Posterior cingulate gyrus (tissue), 11 donors: ENCODE measurements around the gene SDHAF2.
A peak's percentile ranks its signal among the peaks of the same experiment; 100 is the strongest.
"Not testable (repeated sequence)": the region's sequence is repeated elsewhere in the genome, so short reads cannot be mapped to it uniquely, and the experiment has no call there.

Experiments
- DNase-seq, 10 donors: peaks; one replicate each; pipeline versions ENCODE4 v3.0.0 to v3.0.0-alpha.2; 2020 to 2021; ENCODE audit warnings: mixed read lengths in 3 of 10
- intact Hi-C: fragments of 100-400 bp; cut with DNase I; formaldehyde crosslinking; loops from one replicate; pipeline ENCODE4 v1.15.1; 2023

SDHAF2 gene

GRCh38 chr11:61473370-61474012, 43.6 kb downstream of the SDHAF2 start:
- intact Hi-C loops, result no loop called here
- DNase-seq, result peak in 2 of 10 donors; percentile 25 to 55

- no peak for DNase-seq
These were observed 44.2 kb downstream of the SDHAF2 start for GRCh38 chr11:61474013-61474643.

DNA sequence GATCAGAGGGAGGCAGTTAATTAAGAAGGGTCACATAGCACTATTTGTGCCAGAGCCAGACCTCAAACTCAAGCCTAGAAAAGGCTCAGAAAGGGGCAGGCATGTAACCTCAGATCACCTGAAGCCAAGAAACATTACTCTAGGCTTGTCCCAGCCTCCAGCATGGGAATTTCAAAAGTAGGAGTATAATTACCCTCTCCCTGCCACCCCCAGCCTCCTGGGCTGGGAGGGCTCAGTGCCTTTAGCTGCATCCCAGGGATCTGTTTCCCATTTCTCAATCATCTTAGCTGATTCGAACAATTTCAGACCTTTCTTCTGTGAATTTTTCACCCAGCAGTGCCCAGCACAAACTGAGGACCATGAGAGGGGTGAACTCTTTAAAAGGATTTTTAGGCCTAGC, 45.5 kb downstream of the SDHAF2 start:
- no peak for DNase-seq
- intact Hi-C loops, result loop anchor here (5.0 kb wide), 1 partner anchor 162 kb away; no protein-coding TSS in a partner anchor

More at GRCh38 chr11:61474013-61474643, 44.2 kb downstream of the SDHAF2 start:
- intact Hi-C loops, result no loop called here

- DNase-seq, result no peak
These were observed 46.4 kb downstream of the SDHAF2 start for GRCh38 chr11:61476371-61476770.

DNA sequence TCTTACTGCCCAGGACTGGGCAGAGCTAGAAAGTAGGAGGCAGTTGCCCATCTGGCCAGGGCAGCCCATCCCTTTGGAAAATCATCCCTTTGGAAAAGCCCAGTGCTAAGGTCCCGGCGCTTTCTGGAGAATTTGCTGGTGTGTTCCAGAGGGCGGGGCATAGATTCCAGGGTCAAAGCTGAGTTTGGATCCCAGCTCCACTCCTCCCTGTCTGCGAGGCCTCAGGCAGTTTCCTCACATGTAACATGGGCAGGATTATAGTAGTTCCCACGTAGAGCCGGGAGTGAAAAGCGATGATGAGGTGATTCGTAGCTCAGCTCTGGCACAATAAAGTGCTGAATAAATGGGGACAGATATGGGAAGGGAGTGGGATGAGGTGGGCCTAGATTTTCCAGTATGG, 47.2 kb downstream of the SDHAF2 start:
- intact Hi-C loops, result loop anchor here (5.0 kb wide), 1 partner anchor 160 kb away; no protein-coding TSS in a partner anchor
- DNase-seq, result no peak

More at GRCh38 chr11:61476371-61476770, 46.4 kb downstream of the SDHAF2 start:
- intact Hi-C loops, result loop anchor here (5.0 kb wide), 1 partner anchor 161 kb away; no protein-coding TSS in a partner anchor

GRCh38 chr11:61477727-61478148, 47.8 kb downstream of the SDHAF2 start:
- DNase-seq, result peak in 9 of 10 donors; percentile 48 to 94 (median 65)
- intact Hi-C loops, result loop anchor here (2.0 to 5.0 kb wide), 2 partner anchors 39 to 160 kb away; no protein-coding TSS in a partner anchor

- intact Hi-C loops, result loop anchor here (2.0 to 5.0 kb wide), 2 partner anchors 37 to 158 kb away; no protein-coding TSS in a partner anchor
- not testable (repeated sequence) for DNase-seq
These were observed 49.6 kb downstream of the SDHAF2 start for GRCh38 chr11:61479360-61480058.

DNA sequence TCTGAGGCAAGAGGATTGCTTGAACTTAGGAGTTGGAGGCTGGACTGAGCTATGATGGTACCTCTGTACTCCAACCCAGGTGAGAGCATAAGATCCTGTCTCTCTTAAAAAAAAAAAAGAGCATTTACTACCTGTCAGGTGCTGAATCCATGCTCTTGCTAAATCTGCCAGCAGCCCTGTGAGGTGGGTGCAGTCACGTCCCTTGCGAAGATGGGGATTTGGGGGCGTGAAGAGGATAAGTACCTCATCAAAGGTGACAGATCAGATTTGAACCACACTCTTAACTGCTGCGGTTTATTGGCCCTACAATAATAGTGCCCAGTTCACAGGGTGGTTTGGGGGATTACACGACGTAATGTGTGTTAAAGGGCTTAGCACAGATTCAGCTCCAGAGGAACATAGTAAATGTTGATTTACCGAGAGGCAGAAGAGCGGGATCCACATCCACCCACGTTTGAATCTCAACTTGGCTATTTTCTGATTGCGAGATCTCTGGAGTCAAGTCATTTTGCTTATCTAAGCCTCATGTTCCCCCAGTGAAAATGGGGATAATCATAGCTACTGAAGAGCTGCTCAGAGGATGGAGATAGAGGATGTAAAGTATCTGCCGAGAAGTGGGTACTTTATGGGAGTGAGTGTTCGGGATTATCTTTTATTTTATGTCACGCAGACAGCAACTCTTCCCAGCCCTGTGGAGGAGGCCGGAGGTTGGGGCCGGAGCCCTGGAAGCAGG, 50.5 kb downstream of the SDHAF2 start:
- intact Hi-C loops, result no loop called here

GRCh38 chr11:61480994-61481335, 51.0 kb downstream of the SDHAF2 start:
- peak in 1 of 10 donors; percentile 83 for DNase-seq

More for the DNA sequence above, 50.5 kb downstream of the SDHAF2 start:
- no peak for DNase-seq

DNA sequence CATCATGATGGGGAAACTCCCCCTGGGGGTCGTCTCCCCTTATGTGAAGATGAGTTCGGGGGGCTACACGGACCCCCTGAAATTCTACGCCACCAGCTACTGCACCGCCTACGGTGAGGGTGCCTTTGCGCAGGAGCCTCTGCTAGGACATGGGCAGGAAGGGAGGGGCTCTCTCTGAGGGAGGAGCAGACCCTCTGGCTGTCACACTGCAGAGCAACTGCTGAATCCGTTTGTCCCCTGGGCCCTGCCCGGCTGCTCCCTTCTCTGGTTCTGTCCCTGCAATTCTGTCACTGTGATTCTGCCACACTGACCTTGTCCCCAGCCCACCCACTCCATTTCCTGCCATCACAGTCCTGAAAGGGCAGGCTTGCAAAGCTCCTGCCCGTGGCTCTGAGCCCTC, 51.9 kb downstream of the SDHAF2 start:
- no peak for DNase-seq
- intact Hi-C loops, result no loop called here

More at GRCh38 chr11:61480994-61481335, 51.0 kb downstream of the SDHAF2 start:
- intact Hi-C loops, result no loop called here

- no peak for DNase-seq
- intact Hi-C loops, result no loop called here
These were observed 52.6 kb downstream of the SDHAF2 start for GRCh38 chr11:61482513-61482912.

DNA sequence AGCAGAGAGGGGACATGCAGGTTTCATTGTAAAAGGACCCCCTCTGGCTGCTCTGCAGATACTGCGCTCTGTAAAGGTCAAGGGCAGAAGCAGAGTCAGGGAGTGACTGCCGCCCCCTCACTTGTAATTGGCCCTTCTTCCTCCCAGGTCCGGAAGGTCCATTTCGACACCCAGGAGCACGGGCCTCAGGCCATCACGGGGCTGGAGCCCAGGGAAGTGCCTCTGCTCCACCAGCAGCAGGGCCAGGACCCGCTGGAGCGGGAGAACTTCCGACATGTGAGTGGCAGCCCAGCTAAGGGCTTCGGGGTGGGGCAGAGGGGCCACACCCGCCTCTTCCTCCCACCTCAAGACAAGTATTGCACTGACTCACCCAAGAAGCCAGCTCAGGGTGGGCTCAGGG, 54.6 kb downstream of the SDHAF2 start:
- no peak for DNase-seq
- intact Hi-C loops, result no loop called here

DNA sequence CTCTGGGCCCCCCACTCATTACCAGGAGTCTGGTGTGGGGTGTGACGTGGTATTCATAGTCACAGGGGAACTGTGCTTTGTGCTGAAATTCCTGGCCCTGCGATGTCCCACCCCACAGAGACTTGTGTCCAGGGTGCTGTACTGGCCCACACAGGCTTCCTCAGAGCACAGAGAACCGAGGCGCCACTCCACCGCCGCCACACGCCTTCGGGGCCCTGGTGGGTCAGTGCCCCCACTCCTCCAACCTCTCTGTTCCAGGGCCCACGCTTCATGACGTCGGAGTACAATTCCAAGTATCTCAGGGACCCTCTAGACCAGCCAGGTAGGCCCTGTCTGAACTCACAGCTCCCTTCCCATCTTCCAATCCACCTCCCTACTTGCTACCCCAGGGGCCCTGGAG, 55.2 kb downstream of the SDHAF2 start:
- DNase-seq, result no peak
- intact Hi-C loops, result no loop called here

GRCh38 chr11:61486011-61486620, 56.2 kb downstream of the SDHAF2 start:
- intact Hi-C loops, result no loop called here
- no peak for DNase-seq

GRCh38 chr11:61486779-61487178, 56.9 kb downstream of the SDHAF2 start:
- DNase-seq, result no peak
- intact Hi-C loops, result no loop called here

DNA sequence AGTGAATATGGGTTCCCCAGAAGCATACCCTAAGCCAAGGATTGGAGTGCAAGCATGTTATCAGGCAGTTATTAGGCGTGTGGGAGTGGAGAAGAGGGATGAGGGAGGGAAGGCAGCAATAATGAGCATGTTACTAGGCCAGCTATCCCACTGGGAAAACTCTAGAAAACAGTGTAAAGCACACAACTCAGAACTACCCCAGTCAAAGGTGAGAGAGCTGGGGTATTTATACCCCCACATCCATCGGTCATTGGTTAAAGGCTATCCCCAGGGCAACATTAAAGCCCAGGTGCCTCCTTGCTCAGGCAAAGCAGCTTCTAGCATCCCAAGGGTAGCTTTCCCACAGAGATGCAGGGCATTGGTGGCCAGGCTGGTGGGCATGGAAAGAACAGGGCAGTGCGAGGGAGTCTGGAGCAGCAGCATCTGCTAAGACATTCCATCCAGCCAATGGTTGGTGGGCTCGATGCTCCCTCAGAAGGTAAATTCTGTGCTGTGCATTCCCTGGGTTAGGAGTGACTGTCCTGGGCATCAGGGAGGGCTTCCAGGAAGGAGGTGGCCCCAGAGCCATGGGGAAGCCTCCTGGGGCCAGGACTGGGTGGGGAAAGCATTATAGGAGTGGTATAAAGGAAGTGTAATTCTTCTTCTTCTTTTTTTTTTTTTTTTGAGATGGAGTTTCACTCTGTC, 57.6 kb downstream of the SDHAF2 start:
- intact Hi-C loops, result no loop called here
- no peak for DNase-seq

- intact Hi-C loops, result no loop called here
- DNase-seq, result no peak
These were observed 58.8 kb downstream of the SDHAF2 start for GRCh38 chr11:61488651-61489291.

GRCh38 chr11:61489833-61490721, 60.2 kb downstream of the SDHAF2 start:
- intact Hi-C loops, result no loop called here

More at GRCh38 chr11:61489833-61490721, 60.2 kb downstream of the SDHAF2 start:
- DNase-seq, result no peak
